Measurements from ENCODE around the gene MAP3K14.

Gene MAP3K14

DNA sequence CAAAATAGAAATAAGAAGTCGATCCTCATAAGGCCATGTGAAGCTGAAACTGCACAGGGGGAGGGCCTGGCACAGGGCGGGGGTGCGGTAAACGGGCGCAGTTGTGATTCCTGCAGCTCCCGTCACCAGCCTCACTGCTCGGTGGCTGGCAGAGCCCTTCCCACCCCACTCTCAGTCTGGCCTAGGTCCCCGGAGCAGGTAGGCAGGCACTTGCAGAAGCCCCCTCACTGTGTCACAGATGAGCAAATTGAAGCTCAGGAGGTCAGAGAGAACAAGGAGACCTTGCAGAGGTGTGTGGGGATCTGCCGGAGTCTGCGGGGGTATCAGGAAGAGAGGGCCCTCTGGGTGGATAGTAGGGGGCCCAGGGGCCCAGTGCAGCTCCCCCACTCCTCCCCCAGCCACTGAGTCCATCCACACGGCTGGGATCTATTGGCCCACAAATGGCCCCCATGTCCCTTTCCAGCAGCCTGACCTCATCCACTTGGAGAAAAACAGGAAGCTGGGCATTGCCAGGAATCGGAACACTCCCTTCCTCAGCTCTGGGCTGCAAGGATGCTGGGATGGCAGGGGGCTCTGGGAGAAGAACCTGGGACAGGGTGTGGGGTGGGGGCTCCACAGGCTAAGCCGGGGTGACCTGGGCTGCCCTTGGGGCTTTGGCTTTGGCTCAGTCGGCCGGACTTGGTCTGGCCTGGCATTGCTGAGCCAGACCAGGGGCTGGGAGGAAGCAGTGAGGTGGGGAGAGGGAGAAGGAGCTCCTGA is 21.4 kb upstream of the MAP3K14 start:
- no peak for DNase-seq

DNA sequence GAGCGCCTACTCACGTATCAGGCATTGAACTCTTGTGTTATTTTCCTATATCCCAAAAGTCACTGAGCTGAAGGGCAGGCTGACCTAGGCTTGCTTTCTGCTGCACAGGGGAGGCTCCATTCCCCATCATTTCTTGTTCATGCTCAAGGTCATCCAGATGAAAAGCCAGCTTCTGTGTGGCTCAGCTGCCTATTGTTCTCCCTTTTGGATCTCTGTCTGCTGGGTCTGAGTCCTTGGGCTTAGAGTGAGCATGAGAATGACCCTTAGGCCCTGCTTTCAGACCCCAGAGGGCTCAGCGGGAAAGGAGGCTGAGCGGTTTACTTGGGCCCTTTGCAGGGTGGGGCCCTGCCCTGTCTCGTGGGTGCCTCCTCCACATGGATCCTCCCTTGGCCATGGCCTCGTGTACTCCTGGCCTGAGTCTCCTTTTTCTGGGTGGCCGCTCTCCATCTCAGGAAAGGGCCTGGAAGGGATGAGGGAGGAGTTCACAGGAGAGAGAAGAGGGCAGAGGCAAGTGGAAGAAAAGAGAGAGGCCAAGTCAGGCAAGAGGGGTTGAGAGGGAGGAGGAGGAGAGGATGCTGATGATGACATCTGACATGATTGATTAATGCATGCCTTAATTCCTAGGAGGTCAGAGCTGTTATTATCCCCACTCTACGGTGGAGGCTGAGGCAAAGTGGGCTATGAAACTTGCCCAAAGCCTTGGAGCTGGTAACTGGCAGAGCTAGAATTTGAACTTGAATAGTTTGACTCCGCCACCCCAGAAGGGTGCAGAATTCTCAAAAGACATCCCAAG is 19.8 kb upstream of the MAP3K14 start:
- DNase-seq: no peak

DNA sequence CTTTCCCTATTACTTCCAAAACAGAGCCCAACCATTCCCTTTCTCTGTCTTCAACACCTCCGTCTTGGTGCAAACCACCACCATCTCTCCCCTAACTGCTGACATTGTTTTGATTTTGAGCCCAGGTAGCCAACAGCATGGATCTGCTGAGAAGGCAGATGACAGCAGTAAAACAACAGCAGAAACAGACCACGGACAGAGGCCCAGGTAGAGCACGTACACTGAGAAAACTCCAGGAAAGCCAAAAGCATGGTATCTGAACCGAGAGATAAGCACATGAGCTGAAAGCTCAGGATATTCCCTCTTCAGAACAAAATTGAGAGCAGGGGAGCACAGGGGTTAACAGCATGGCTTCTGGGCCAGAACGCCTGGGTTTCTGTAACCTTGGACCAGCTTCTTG is 18.9 kb upstream of the MAP3K14 start:
- no peak for DNase-seq

DNA sequence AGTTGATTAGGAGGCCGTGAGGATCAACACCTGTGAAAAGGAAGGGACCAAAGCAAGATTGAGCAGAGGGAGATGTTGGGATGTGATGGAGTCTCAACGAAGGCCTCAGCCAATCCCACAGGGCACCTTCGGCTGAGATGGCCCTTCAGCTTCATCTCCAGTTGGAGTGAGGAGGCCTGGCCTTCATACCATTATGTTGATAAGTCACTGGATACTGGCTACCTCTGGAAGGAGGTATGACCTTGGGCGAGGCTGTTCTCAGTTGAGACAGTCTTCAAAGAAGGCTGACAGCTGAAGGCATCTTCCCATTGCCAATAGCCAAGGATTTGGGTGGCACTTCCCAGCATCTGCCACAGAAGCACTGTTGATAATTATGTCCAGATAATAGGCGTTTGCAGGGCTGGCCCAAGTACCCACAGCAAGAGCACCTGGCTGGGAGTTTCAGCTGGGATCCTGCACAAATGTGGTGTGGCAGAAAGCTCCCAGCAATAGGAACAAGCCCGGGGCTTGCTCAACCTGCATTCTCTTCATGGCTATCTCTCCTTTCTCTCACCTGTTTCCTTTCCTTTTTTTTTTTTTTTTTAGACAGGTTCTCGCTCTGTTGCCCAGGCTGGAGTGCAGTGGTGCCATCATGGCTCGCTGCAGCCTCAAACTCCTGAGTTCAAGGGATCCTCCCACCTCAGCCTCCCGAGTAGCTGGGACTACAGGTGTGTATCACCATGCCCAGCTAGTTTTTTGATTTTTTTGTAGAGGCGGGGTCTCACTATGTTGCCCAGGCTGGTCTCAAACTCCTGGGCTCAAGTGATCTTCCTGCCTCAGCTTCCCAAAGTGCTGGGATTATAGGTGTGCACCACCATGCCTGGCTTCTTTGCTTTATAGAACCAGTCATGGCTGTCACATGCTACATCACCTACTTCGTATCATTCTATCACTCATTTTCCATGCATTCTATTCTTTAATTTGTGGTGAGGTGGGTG is 18.2 kb upstream of the MAP3K14 start:
- DNase-seq: no peak

DNA sequence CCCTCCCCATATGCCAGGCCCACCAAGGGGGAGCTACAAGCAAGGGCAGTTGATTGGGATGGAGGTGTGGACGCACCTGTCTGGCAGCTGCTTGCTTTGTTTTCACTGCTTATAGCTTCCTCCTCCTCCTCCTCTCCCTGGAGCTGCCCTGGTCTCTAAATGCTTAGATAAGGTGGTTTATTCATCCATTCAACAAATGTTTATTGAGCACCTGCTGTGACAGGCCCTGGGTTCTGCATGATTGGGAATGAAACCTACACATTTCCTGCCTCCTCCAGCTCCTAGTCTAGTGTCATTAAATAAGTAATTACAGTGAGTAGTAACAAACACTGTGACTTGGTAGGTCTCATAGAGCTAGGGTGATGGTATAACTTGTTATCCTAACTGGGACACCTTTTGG is 17.4 kb upstream of the MAP3K14 start:
- peak; percentile 96 for DNase-seq

DNA sequence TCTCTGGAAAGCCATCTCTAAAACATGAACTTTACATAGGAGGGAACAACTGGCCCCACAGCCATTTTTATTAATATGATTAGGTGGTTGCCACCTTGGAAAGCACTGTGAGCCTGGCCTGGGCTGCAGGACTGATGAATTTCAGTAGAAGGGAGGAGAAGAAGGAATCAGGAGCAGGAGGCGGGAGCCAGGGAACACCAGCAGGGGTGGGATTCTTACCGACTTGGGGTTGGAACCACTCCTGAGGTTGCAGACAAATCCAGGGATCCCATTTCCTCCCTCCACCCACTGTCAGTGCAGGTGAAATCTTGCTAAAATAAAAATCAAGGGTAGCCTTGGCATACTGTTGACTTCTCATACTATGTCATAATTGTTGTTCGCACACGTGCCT is 16.9 kb upstream of the MAP3K14 start:
- no peak for DNase-seq

DNA sequence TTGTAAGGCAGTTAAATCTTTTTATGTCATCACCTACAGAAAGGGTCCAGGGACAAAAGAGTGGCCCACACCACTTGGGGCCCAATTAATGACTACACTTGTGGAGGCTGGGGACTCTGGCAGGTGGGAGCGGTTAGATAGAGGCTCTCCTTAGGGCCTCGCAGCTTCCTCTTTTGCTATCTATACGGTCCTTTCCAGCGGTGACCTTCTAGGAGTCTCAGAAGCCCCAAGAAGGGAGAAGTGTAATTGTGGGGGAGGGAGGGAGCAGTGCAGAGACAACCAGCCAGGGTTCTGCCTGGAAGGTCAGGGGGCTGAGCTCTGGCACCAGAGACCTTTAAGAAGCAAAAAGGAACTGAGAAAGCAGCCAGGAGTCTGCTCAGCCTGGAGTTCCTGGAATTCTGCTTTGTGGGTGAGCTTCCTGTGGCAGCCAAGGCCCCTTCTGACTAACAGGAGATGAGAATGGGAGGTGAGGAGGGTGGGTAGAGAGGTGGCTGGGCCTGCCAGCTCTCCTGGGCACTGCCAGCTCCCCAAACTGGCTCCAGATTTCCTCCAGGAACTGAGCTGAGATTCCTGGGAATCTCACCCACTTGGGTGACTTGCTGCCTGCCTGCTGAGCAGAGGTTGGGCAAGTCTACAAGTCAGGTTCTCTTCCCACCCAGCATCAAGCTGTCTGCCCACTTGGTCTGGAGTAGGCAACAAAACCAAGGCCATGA is 16.3 kb upstream of the MAP3K14 start:
- no peak for DNase-seq

DNA sequence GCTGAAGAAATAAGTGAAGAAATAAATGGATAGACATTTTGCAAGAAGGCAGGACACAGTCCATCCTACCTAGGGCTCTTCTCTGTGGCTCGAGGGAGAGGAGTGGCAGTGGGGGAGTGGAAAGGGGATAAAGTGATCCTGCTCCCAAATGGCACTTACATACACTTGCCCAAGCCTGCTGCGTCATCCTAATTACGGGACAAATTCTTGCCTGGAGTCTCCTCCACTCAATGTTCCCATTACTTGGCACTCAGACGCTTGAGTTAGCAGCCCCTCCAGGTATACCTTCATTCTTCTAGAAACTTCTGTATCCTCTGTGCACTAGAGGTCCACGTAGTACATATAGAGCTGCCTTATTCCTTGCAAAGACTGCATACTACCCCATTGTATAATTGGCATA is 15.7 kb upstream of the MAP3K14 start:
- no peak for DNase-seq

DNA sequence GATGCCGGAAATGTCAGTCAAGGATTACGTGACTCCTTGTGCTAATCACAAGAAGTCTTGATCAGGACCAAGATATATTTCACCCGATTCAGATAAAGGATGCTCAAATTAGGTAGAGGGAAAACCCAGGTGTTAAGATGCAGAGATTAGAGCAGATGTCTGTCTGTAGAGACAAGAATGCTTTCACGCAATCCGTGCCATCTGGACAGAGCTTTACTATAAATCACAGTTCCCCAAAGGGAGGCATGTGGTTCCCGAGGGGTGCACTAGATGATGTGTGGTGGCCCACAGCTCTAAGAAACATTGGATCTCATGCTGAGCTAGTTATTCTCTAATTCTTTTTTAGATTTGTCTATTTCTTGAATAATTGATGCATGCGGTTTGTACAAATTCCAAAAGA is 9.8 kb upstream of the MAP3K14 start:
- no peak for DNase-seq

DNA sequence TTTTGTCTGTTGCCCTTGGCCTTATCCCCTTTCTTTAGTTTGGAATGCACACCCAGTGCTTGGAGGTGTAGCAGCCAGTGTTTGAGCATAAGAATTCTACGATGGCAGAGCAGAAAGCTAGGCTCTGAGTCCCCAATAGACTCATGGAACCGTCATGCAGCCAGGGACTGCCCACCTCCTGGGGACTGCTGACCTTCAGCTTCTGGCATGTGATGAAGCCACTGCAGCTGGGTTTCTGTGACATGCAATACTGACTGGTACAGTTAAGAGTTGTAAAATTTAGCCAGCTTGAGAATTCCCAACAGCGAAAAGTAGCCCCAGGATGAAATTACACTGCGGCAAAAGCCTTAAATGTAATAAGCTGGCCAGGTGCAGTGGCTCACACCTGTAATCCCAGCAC is 9.0 kb upstream of the MAP3K14 start:
- DNase-seq: no peak

DNA sequence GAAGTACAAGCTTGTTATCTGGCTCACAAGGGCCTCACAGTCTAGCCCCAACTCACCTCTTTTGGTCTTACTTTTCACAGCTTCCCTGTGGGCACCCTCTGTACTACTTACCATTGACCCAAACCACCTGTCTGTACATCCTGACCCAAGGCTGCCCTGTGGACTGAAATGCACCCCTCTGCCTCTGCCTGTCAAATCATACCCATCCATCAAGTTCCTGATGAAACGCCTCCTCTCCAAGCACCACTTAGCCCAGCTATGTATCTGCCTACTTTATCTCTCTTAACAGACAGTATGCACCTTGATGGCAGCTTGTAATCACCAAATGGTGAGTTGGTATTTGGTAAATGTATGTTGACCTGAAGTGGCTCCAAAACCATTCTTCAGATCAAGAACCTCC is 7.5 kb upstream of the MAP3K14 start:
- DNase-seq: no peak

DNA sequence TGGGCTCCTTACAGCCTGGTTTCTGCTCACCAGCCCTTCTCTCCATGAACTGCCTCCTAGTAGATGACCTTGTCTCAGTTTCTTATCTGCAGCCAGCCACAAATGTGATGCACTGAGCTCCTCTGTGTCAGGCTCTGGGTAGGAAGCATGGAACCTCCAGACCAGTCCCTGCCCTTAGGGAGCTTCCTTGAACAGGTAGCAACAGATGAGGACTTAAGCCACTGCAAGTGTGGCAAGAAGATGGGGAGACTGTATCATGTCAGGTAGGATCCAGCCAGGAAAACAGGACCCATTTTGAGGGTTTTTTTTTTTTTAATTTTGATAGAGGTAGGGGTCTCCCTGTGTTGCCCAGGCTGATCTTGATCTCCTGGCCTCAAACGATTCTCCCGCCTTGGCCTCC is 5.3 kb upstream of the MAP3K14 start:
- DNase-seq: no peak

DNA sequence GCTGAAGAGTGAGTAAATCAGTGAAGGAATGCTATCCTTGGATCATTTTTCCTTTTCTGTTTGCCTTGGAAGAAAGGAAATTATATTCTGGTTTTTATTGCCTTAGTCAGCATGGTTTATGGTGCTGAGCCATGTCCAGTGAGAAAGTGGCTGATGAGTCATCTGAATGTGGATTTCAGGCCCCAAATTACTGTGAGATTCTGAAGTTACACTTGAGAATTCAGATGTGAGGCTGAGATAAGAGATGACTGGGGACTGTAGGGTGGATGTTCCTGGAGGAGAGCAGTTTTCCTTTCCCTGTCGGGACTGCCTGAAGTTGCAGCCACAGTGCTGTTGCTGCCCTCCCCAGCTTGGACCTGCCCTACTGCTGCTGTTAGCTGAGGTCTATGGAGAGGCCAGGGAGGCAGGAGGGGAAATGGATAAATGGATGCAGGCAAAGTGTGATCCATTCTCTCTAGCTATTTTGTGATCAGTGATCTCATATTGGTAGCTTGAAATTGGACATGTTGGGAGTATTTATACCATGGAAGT is 4.2 kb upstream of the MAP3K14 start:
- DNase-seq: no peak

DNA sequence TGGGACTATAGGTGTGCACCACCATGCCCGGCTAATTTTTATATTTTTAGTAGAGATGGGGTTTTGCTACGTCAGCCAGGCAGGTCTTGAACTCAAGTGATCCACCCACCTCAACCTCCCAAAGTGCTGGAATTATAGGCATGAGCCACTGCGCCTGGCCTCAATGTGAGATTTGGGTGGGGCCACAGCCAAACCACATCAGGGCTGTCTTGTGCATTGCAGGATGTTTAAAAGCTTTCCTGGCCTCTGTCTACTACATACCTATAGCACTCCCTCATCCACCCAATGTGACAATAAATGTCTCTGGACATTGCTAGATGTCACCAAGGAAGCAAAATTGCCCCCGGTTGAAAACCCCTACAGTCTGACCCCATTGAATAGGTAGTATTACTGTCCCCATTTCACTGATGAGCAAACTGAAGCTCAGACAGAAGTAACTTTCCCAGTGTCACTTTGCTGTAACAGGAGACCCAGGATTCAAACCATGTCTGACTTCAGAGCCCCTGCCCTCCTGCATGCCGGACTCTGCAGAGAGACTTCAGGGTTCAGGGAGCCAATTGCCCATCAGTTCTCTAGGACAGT is 3.6 kb upstream of the MAP3K14 start:
- DNase-seq: no peak

DNA sequence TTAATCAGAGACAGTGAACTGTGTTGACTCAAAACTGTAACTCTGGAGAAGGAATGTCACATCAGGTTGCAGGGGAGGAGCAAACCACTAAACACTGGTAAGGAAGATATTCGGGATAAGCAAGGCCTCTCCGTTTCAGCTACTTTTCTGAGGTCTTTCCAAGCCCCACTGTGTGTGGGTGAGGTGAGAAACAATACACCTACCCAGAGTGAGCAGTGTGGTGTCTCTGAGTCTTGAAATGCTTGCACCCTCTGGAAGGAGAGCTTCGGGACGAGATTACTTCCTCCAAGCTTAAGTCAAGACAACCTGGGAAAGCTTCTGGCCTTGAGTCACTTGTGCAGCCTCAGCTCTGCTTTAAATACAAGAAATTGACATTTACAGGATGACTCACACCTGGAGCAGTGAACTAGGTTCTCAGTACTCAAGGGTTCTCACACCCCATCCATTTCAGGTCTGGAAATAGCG is 2.5 kb upstream of the MAP3K14 start:
- no peak for DNase-seq

DNA sequence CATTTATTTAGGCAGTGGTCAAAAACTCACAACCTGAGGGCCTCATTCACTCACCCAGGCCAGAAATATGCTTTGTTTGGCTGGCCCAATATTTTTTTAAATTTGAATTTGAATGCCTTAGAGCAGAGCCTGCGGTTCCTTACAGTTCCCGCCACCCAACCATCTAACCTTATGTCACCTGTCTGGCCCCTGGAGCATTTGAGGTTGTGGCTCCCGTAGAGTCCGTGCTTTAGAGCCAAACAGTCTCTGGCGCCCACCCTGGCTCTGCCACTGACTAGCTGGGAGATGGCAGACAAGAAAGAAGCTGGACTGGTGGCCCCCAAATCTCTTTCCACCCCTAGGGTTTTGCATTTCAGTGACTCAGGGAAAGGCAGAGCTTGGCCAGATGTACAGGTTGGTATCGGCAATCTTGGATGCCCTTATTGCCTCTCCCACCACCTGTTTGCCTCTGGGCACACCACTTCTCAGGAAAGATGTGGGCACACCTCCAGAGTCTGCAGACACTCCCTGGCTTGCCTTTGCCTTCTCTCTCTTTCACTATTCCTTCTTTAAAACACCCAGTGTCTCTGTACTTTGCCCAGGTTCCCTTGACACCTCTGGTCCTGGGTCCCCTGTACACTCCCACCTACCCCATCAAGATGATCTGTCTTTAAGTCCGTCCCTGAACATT is 1.9 kb upstream of the MAP3K14 start:
- DNase-seq: no peak

DNA sequence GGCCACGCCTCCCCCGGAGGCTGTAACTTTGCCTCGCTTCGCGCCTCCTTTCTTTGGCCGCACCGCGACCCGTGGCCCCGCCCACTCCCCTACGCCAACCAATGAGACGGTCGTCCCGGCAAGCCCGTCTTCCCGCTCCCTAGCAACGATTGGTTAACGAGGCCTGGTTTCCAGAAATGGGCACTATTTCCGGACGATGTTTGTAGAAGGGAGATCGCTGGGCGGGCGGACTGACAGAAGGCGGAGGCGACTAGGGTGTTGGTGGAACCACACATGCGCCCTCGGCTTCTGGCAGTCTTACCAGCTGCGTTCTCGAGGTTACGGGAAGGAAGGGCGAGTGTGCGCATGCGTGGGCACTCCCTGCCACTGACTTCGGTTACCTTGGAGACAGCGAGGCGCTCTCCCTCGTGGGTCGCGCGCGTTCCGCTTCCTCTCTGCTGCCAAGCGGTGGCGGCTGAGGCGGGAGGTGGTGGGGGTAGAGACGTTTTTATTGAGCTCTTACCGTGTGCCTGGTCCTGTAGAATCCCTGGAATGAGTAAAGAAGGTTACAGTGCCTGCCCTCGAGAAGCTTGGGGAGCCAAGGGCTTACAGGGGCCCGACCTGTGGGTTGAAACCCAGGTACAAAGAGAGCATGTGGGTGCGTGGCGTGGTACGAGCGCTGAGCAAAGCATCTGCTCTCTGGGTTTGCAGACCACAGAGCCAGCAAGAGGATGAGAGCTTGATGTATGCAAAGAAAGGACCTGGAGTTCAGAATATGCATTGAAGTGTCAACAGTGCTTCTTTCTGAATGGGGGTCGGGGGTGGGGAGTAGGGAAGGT is 500 bp upstream of the MAP3K14 start:
- peak; percentile 99 for DNase-seq

DNA sequence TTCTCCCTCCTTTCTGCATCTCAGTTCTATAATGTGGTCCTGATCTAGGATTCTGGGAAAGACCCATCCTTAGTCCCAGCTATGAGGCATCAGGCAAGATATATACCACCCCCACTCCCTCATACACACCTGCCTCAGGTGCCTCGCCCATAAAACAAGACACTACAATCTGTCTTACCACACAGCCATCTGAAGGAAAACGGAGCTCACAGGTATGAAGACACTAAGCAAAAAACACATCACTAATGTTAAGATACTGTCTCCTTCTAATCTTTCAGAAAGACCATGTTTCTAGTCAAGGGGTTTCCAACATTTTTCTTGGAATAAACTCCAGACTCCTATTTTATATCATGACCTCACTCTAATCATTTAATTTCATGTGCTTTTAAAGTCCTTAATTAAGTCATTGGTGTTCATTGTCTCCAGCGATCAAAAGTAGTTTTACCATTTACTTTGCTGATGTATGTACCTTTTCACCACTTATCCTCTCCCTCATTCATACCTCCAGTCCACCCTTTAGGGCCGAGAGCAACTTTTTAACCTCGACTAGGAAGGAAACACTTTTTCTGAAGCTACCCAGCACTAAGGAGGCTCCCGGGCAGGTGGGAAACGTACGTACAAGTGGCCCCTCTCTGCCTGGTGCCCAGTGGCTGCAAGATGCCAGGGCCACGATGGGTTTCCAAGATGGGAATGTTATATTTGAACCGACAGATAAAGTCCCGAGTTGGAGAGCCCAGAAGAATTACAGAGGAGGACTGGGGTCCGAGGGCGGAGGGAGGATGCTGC is 979 bp downstream of the MAP3K14 start:
- DNase-seq: no peak
